Measurements from ENCODE around the gene SRPRA.

Gene SRPRA, protein sequence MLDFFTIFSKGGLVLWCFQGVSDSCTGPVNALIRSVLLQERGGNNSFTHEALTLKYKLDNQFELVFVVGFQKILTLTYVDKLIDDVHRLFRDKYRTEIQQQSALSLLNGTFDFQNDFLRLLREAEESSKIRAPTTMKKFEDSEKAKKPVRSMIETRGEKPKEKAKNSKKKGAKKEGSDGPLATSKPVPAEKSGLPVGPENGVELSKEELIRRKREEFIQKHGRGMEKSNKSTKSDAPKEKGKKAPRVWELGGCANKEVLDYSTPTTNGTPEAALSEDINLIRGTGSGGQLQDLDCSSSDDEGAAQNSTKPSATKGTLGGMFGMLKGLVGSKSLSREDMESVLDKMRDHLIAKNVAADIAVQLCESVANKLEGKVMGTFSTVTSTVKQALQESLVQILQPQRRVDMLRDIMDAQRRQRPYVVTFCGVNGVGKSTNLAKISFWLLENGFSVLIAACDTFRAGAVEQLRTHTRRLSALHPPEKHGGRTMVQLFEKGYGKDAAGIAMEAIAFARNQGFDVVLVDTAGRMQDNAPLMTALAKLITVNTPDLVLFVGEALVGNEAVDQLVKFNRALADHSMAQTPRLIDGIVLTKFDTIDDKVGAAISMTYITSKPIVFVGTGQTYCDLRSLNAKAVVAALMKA

GRCh38 chr11:126268708-126269579 is at the start of gene SRPRA, which contains the start of gene FOXRED1:
SRPRA (minus strand) TSS chr11:126268895; CDS start chr11:126268804, 91 bp downstream.
FOXRED1 (plus strand) TSS chr11:126269154; CDS start chr11:126269207, 53 bp downstream.
- peak; percentile 100 for DNase-seq (ENCODE audit: low spot score)
- TF ChIP-seq, protein P1, sequence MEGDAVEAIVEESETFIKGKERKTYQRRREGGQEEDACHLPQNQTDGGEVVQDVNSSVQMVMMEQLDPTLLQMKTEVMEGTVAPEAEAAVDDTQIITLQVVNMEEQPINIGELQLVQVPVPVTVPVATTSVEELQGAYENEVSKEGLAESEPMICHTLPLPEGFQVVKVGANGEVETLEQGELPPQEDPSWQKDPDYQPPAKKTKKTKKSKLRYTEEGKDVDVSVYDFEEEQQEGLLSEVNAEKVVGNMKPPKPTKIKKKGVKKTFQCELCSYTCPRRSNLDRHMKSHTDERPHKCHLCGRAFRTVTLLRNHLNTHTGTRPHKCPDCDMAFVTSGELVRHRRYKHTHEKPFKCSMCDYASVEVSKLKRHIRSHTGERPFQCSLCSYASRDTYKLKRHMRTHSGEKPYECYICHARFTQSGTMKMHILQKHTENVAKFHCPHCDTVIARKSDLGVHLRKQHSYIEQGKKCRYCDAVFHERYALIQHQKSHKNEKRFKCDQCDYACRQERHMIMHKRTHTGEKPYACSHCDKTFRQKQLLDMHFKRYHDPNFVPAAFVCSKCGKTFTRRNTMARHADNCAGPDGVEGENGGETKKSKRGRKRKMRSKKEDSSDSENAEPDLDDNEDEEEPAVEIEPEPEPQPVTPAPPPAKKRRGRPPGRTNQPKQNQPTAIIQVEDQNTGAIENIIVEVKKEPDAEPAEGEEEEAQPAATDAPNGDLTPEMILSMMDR (IDR thresholded peaks at IDR 0.05) = no peak
- H3K4me3 ChIP-seq = peak within 1 kb of the TSS; percentile 82
- peak within 1 kb of the TSS; percentile 68 to 90 for H3K27ac ChIP-seq

DNA sequence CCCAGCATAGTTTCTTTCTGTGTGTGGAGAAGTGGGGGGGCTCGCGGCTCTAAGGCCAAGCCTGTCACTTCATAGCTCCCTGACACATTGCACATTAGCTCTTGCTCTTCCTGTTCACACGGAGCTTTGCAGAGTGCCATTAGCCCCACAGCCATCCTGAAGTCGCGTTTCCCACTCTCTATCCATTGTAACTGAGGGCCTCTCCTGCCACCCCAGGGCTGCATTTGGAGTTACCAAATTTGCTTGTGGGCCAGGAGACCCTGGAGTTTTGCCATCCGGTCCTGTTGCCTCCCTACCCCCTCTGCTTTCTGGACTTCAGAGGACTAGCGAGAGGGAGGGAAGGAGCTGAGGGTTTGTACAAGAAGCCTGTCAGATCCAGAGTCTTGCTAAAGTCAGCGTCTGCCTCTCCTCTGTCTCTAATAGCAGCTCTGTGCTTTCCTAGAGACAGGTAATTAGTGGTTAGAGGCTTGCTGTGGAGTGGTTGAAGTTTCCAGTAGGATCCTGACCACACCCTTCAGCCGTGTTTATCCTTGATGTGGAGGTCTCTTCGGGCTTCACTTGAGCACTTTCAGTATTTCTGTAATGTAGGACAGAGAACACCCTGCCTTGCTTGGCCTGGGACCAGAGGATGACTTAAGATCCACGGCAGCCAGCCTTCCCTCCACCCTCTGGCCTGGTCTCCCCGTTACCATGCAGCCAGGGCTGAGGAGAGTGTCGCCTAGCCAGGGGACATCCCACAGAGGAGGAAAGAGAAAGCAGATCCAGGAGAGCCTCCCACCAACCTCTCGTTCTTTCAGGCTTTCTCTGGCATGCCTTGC is 49.3 kb upstream of the SRPRA start:
- TF ChIP-seq, protein P1 (IDR thresholded peaks at IDR 0.05) = no peak
- H3K4me3 ChIP-seq = peak overlapping the region; percentile 56
- DNase-seq (ENCODE audit: low spot score) = peak; percentile 86
- H3K27ac ChIP-seq = peak overlapping the region; percentile 58 to 94

DNA sequence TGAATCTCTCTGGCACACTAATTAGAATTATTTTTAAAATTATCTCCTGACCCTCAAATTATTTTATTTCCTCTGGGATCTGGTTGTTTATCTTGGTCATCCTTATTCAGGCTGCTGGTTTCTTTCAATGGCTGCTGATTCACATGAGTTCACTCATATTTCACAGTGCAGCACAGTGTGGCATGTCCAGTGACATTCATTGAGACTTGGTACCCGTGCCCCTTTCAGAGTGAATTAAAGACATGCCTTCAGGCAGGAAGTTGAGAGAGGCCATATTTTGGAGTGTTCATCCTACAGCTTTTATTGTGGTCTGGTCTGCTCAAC is 48.7 kb upstream of the SRPRA start:
- peak overlapping the region; percentile 56 for H3K4me3 ChIP-seq
- no peak for DNase-seq (ENCODE audit: low spot score)
- TF ChIP-seq, protein P1 (IDR thresholded peaks at IDR 0.05) = no peak
- H3K27ac ChIP-seq = peak overlapping the region; percentile 58 to 94

- TF ChIP-seq, protein P1 (IDR thresholded peaks at IDR 0.05) = no peak
- no peak for DNase-seq (ENCODE audit: low spot score)
- H3K27ac ChIP-seq = no peak overlapping the region
Measured at GRCh38 chr11:126313826-126314225, 45.1 kb upstream of the SRPRA start.

GRCh38 chr11:126312961-126313360 is 44.3 kb upstream of the SRPRA start:
- no peak overlapping the region for H3K27ac ChIP-seq
- no peak for DNase-seq (ENCODE audit: low spot score)
- H3K4me3 ChIP-seq = no peak overlapping the region
- TF ChIP-seq, protein P1 (IDR thresholded peaks at IDR 0.05) = no peak

More at GRCh38 chr11:126313826-126314225, 45.1 kb upstream of the SRPRA start:
- H3K4me3 ChIP-seq = no peak overlapping the region

Data from coronary artery (tissue), 2 donors.